ENCODE results near the gene CENPT.

CENPT gene

DNA sequence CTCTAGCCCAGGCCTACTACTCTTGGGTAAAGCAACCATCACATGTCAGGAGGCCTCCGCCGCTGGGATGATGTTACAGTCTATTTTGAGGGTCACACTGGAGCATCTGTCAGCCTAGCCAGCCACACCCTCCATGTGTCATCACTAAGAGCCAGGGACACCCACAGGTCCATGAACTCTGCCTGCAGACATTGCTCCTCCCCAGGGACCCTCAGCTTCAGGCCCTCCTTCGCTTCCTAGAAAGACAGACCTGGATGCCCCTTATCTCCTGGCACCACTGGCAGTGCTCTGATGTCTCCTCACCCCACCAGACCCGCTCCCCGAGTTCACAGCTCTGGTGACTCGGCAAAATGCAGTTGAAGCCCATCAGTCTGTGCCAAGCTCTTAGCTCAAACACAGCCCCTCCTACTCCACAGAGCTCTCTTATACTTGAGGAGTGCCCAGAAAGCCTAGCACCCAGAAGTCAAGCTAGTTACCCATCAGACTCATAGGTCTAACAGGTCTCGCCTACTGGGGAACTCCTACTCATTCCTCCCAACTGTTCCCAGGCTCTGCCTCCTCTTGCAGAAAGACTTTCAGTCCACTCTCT is 47.1 kb downstream of the CENPT start:
- ChIA-PET CTCF (interaction anchor here (0.9 to 2.5 kb wide), 6 partner anchors 16 to 348 kb away, joined by 3 to 12 read pairs (median 4); partner anchors contain the start of gene NUTF2), POLR2A (interaction anchor here (0.6 kb wide), 1 partner anchor 124 kb away, joined by 4 read pairs; no protein-coding TSS in a partner anchor)
- peaks cover 7 to 24% (median 11%) of the 10 kb centered on the region in 4 experiments for H3K4me1 ChIP-seq (ENCODE audit: control extremely low read depth in 1 of 4, control insufficient read depth in 4 of 4, insufficient read depth in 4 of 4, low read length in 3 of 4)
- peak overlapping the region in 1 of 2 experiments; percentile 36 for H3K27ac ChIP-seq (ENCODE audit: insufficient read depth in 1 of 2, low read depth in 1 of 2, low read length in 2 of 2, poor library complexity in 1 of 2, severe bottlenecking in 2 of 2)
- WGBS (ENCODE audit: insufficient coverage), result 68% methylated on average over 6 of the region's 7 CpGs
- H3K9me3 ChIP-seq (ENCODE audit: control extremely low read depth in 1 of 5, control insufficient read depth in 4 of 5, insufficient read depth in 2 of 5, low read depth in 1 of 5, low read length in 4 of 5), result no peaks in the 10 kb centered on the region
- H3K27me3 ChIP-seq (replicated peaks in 2 of 5; ENCODE audit: control insufficient read depth in 4 of 5, insufficient read depth in 5 of 5, low read length in 4 of 5), result no peaks in the 10 kb centered on the region
- DNase-seq, result peak in 2 of 3 donors; percentile 46 to 64
- H3K36me3 ChIP-seq (ENCODE audit: control insufficient read depth in 4 of 4, insufficient read depth in 4 of 4, low read length in 3 of 4), result peaks cover 9 to 31% (median 26%) of the 10 kb centered on the region in 4 experiments
- no peak overlapping the region for H3K4me3 ChIP-seq (ENCODE audit: control insufficient read depth in 1 of 7, extremely low read depth in 1 of 7, insufficient read depth in 4 of 7, low read depth in 2 of 7, low read length in 6 of 7)

DNA sequence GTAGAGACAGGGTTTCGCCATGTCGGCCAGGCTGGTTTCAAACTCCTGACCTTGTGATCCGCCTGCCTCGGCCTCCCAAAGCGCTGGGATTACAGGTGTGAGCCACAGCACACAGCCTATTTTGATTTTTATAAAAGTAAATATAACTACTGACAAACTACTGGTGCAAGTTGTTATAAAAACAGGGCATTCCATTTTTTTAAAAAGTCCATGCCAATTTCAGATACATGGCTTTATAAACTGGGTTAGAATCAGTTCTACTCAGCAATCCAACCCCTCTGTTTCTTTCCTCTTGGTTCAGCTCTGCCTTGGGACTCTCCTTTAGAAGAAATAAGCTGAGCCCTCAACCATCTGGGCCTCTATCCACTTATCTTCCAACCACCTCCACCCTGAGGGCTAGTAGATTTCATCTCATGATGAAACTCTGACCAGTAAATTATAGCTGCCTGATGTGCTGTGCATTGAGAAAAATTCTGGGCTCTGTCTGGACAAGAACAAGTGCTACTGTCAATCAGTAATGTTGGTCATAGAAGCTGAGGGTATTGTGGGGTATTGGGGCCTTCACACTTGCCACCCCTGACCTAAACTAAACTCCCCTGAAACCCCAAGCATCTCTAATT is 51.3 kb downstream of the CENPT start:
- ChIA-PET CTCF (interaction anchor here (1.3 to 1.6 kb wide), 2 partner anchors 11 to 36 kb away, joined by 3 to 4 read pairs; partner anchors contain the start of genes RANBP10 and TSNAXIP1), POLR2A (interaction anchor here (0.6 kb wide), 2 partner anchors 11 to 1825 kb away, joined by 3 read pairs; no protein-coding TSS in a partner anchor)
- Histone ChIP-seq H3K4me3 (ENCODE audit: control insufficient read depth in 1 of 7, extremely low read depth in 1 of 7, insufficient read depth in 4 of 7, low read depth in 2 of 7, low read length in 6 of 7) (no peak overlapping the region), H3K4me1 (ENCODE audit: control extremely low read depth in 1 of 4, control insufficient read depth in 4 of 4, insufficient read depth in 4 of 4, low read length in 3 of 4) (peaks cover 0 to 5% (median 1%) of the 10 kb centered on the region in 4 experiments), H3K9me3 (ENCODE audit: control extremely low read depth in 1 of 5, control insufficient read depth in 4 of 5, insufficient read depth in 2 of 5, low read depth in 1 of 5, low read length in 4 of 5) (no peaks in the 10 kb centered on the region), H3K27ac (ENCODE audit: insufficient read depth in 1 of 2, low read depth in 1 of 2, low read length in 2 of 2, poor library complexity in 1 of 2, severe bottlenecking in 2 of 2) (no peak overlapping the region), H3K27me3 (replicated peaks in 2 of 5; ENCODE audit: control insufficient read depth in 4 of 5, insufficient read depth in 5 of 5, low read length in 4 of 5) (no peaks in the 10 kb centered on the region), H3K36me3 (ENCODE audit: control insufficient read depth in 4 of 4, insufficient read depth in 4 of 4, low read length in 3 of 4) (peaks cover 7 to 22% (median 13%) of the 10 kb centered on the region in 4 experiments)
- WGBS (ENCODE audit: insufficient coverage), result no CpG with 5 or more reads among the region's 5 CpGs
- DNase-seq, result no peak

DNA sequence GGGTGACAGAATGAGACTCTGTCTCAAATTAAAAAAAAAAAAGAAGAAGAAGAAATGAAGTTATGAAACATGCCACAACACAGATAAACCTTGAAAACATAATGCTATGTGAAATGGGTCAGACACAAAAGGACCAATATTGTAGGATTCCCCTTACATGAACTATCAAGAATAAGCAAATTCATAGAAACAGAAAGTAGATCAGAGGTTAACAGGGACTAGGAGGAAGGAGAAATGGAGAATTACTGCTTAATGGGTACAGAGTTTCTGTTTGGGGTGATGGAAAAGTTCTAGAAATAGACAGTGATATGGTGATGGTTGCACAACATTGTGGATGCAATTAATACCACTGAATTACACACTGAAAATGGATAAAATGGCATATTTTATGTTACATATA is 57.4 kb downstream of the CENPT start:
- ChIA-PET POLR2A (no interaction called here), CTCF (no interaction called here)
- no peak for DNase-seq

DNA sequence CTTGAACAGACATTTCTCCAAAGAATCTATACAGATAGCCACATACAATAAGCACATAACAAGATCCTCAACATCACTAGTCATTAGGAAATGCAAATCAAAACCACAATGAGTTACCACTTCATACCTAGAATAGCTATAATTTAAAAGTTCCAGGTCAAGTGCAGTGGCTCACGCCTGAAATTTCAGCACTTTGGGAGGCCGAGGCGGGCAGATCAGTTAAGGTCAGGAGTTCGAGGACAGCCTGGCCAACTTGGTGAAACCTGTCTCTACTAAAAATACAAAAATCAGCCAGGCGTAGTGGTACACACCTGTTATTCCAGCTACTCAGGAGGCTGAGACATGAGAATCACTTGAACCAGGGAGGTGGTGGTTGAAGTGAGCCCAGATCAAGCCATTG is 61.0 kb downstream of the CENPT start:
- POLR2A ChIA-PET, result no interaction called here

More for the DNA sequence above, 57.4 kb downstream of the CENPT start:
- peaks cover 0 to 3% (median 2%) of the 10 kb centered on the region in 4 experiments for H3K36me3 ChIP-seq (ENCODE audit: control insufficient read depth in 4 of 4, insufficient read depth in 4 of 4, low read length in 3 of 4)
- H3K9me3 ChIP-seq (ENCODE audit: control extremely low read depth in 1 of 5, control insufficient read depth in 4 of 5, insufficient read depth in 2 of 5, low read depth in 1 of 5, low read length in 4 of 5), result no peaks in the 10 kb centered on the region
- no peaks in the 10 kb centered on the region for H3K27me3 ChIP-seq (replicated peaks in 2 of 5; ENCODE audit: control insufficient read depth in 4 of 5, insufficient read depth in 5 of 5, low read length in 4 of 5)
- no peak overlapping the region for H3K4me3 ChIP-seq (ENCODE audit: control insufficient read depth in 1 of 7, extremely low read depth in 1 of 7, insufficient read depth in 4 of 7, low read depth in 2 of 7, low read length in 6 of 7)
- no peak overlapping the region for H3K27ac ChIP-seq (ENCODE audit: insufficient read depth in 1 of 2, low read depth in 1 of 2, low read length in 2 of 2, poor library complexity in 1 of 2, severe bottlenecking in 2 of 2)
- no peaks in the 10 kb centered on the region for H3K4me1 ChIP-seq (ENCODE audit: control extremely low read depth in 1 of 4, control insufficient read depth in 4 of 4, insufficient read depth in 4 of 4, low read length in 3 of 4)

DNA sequence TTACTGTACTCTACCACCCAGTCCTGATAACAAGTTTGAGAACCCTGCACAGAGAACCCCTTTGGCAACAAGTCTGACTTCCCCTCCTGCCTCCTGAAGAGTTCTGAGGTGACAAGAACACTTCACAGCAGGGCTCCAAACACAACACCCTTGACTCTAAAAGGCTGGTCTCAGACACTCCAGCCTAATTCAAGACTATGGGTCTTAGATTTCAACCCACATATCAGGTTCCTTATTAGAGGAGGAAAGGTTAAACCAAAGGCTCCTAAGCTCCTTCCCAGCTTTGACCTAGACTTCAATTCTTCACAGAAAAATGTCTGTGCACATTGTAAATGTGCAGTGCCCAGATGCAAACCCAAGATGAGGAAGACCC is 64.2 kb downstream of the CENPT start:
- ChIA-PET POLR2A (no interaction called here), CTCF (no interaction called here)
- no peaks in the 10 kb centered on the region for H3K9me3 ChIP-seq (ENCODE audit: control extremely low read depth in 1 of 5, control insufficient read depth in 4 of 5, insufficient read depth in 2 of 5, low read depth in 1 of 5, low read length in 4 of 5)

More for the DNA sequence above, 61.0 kb downstream of the CENPT start:
- DNase-seq, result no peak
- H3K36me3 ChIP-seq (ENCODE audit: control insufficient read depth in 4 of 4, insufficient read depth in 4 of 4, low read length in 3 of 4), result peaks cover 0 to 3% (median under 1%) of the 10 kb centered on the region in 4 experiments
- H3K27me3 ChIP-seq (replicated peaks in 2 of 5; ENCODE audit: control insufficient read depth in 4 of 5, insufficient read depth in 5 of 5, low read length in 4 of 5), result no peaks in the 10 kb centered on the region
- H3K4me1 ChIP-seq (ENCODE audit: control extremely low read depth in 1 of 4, control insufficient read depth in 4 of 4, insufficient read depth in 4 of 4, low read length in 3 of 4), result peaks cover 5 to 10% (median 7%) of the 10 kb centered on the region in 4 experiments
- 91% methylated on average over 5 of the region's 5 CpGs for WGBS (ENCODE audit: insufficient coverage)
- H3K27ac ChIP-seq (ENCODE audit: insufficient read depth in 1 of 2, low read depth in 1 of 2, low read length in 2 of 2, poor library complexity in 1 of 2, severe bottlenecking in 2 of 2), result no peak overlapping the region
- H3K4me3 ChIP-seq (ENCODE audit: control insufficient read depth in 1 of 7, extremely low read depth in 1 of 7, insufficient read depth in 4 of 7, low read depth in 2 of 7, low read length in 6 of 7), result no peak overlapping the region
- CTCF ChIA-PET, result interaction anchor here (0.8 to 1.2 kb wide), 4 partner anchors 11 to 153 kb away, joined by 3 read pairs; no protein-coding TSS in a partner anchor
- H3K9me3 ChIP-seq (ENCODE audit: control extremely low read depth in 1 of 5, control insufficient read depth in 4 of 5, insufficient read depth in 2 of 5, low read depth in 1 of 5, low read length in 4 of 5), result no peaks in the 10 kb centered on the region

DNA sequence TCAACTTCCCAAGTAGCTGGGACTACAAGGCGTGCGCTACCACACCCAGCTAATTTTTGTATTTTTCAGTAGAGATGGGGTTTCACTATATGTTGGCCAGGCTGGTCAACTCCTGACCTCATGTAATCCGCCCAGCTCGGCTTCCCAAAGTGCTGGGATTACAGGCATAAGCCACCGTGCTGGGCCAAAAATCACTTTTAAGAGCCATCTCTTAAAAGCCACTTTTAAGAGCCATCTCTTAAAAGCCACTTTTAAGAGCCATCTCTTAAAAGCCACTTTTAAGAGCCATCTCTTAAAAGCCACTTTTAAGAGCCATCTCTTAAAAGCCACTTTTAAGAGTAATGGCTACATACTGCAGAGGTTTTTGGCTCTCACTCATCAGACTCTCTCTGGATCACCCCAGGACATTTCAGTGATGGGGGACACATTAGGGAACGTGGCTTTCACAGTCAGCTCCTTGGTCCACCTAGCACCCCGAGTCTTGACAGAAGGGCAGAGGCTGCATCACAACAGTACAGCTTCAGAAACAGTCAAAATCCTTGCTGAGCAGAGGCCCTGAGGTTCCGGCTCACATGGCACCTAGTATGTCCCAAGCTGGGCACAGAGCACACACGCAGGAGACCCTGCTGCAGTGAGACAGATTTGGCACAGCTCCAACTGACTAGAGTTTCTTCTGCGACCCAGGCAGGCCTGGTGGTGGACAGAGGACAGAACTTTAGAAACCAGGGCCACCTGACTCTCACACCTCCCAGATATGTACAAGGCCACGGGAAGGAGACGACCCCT is 64.7 kb downstream of the CENPT start:
- no peak for DNase-seq
- Histone ChIP-seq H3K36me3 (ENCODE audit: control insufficient read depth in 4 of 4, insufficient read depth in 4 of 4, low read length in 3 of 4) (peaks cover 0 to 5% (median 2%) of the 10 kb centered on the region in 4 experiments), H3K4me1 (ENCODE audit: control extremely low read depth in 1 of 4, control insufficient read depth in 4 of 4, insufficient read depth in 4 of 4, low read length in 3 of 4) (peaks cover 5 to 27% (median 21%) of the 10 kb centered on the region in 4 experiments), H3K4me3 (ENCODE audit: control insufficient read depth in 1 of 7, extremely low read depth in 1 of 7, insufficient read depth in 4 of 7, low read depth in 2 of 7, low read length in 6 of 7) (no peak overlapping the region), H3K27ac (ENCODE audit: insufficient read depth in 1 of 2, low read depth in 1 of 2, low read length in 2 of 2, poor library complexity in 1 of 2, severe bottlenecking in 2 of 2) (no peak overlapping the region), H3K27me3 (replicated peaks in 2 of 5; ENCODE audit: control insufficient read depth in 4 of 5, insufficient read depth in 5 of 5, low read length in 4 of 5) (no peaks in the 10 kb centered on the region), H3K9me3 (ENCODE audit: control extremely low read depth in 1 of 5, control insufficient read depth in 4 of 5, insufficient read depth in 2 of 5, low read depth in 1 of 5, low read length in 4 of 5) (no peaks in the 10 kb centered on the region)
- over 99% methylated on average over 9 of the region's 12 CpGs for WGBS (ENCODE audit: insufficient coverage)
- POLR2A ChIA-PET, result no interaction called here
- CTCF ChIA-PET, result interaction anchor here (1.8 kb wide), 1 partner anchor 109 kb away, joined by 4 read pairs; no protein-coding TSS in a partner anchor

More for the DNA sequence above, 64.2 kb downstream of the CENPT start:
- H3K4me3 ChIP-seq (ENCODE audit: control insufficient read depth in 1 of 7, extremely low read depth in 1 of 7, insufficient read depth in 4 of 7, low read depth in 2 of 7, low read length in 6 of 7), result no peak overlapping the region
- no peak for DNase-seq
- peaks cover 0 to 5% (median 2%) of the 10 kb centered on the region in 4 experiments for H3K36me3 ChIP-seq (ENCODE audit: control insufficient read depth in 4 of 4, insufficient read depth in 4 of 4, low read length in 3 of 4)
- no peaks in the 10 kb centered on the region for H3K27me3 ChIP-seq (replicated peaks in 2 of 5; ENCODE audit: control insufficient read depth in 4 of 5, insufficient read depth in 5 of 5, low read length in 4 of 5)
- H3K27ac ChIP-seq (ENCODE audit: insufficient read depth in 1 of 2, low read depth in 1 of 2, low read length in 2 of 2, poor library complexity in 1 of 2, severe bottlenecking in 2 of 2), result no peak overlapping the region
- H3K4me1 ChIP-seq (ENCODE audit: control extremely low read depth in 1 of 4, control insufficient read depth in 4 of 4, insufficient read depth in 4 of 4, low read length in 3 of 4), result peaks cover 5 to 27% (median 21%) of the 10 kb centered on the region in 4 experiments
